CD4-positive, alpha-beta T cell treated with Interleukin-6 for 4 hours (primary cell): ENCODE measurements around the gene BNC2.

Source experiments
- DNase-seq: peaks from one replicate; pipeline ENCODE4 v3.0.0-alpha.2; 2020; ENCODE audit warnings: mixed read lengths

The BNC2 gene

GRCh38 chr9:16396389-16396788 lies 474.1 kb downstream of the BNC2 start:
- no peak for DNase-seq

GRCh38 chr9:16391369-16391768 lies 479.1 kb downstream of the BNC2 start:
- no peak for DNase-seq

GRCh38 chr9:16387382-16387781 lies 483.1 kb downstream of the BNC2 start:
- DNase-seq: no peak

GRCh38 chr9:16386827-16387077 lies 483.7 kb downstream of the BNC2 start:
- no peak for DNase-seq

GRCh38 chr9:16386007-16386826 lies 484.3 kb downstream of the BNC2 start:
- no peak for DNase-seq

GRCh38 chr9:16385590-16385989 lies 484.9 kb downstream of the BNC2 start:
- no peak for DNase-seq

- DNase-seq: no peak
Observed at GRCh38 chr9:16384993-16385392, 485.5 kb downstream of the BNC2 start.

- DNase-seq: no peak
Observed at GRCh38 chr9:16377311-16377710, 493.2 kb downstream of the BNC2 start.

GRCh38 chr9:16371306-16371705 lies 499.2 kb downstream of the BNC2 start:
- no peak for DNase-seq

- DNase-seq: no peak
Observed at GRCh38 chr9:16370647-16371046, 499.8 kb downstream of the BNC2 start.

- no peak for DNase-seq
Observed at GRCh38 chr9:16369427-16369826, 501.0 kb downstream of the BNC2 start.

GRCh38 chr9:16368237-16369087 lies 502.0 kb downstream of the BNC2 start:
- no peak for DNase-seq

- no peak for DNase-seq
Observed at GRCh38 chr9:16367605-16368231, 502.8 kb downstream of the BNC2 start.

- no peak for DNase-seq
Observed at GRCh38 chr9:16364347-16364746, 506.1 kb downstream of the BNC2 start.

- DNase-seq: no peak
Observed at GRCh38 chr9:16363916-16364315, 506.6 kb downstream of the BNC2 start.

GRCh38 chr9:16363073-16363781 lies 507.2 kb downstream of the BNC2 start:
- DNase-seq: no peak

- no peak for DNase-seq
Observed at GRCh38 chr9:16361939-16362338, 508.5 kb downstream of the BNC2 start.

- no peak for DNase-seq
Observed at GRCh38 chr9:16361118-16361517, 509.4 kb downstream of the BNC2 start.

- DNase-seq: no peak
Observed at GRCh38 chr9:16360247-16360646, 510.2 kb downstream of the BNC2 start.
